ENCODE results near the gene CARMIL1.

DNA sequence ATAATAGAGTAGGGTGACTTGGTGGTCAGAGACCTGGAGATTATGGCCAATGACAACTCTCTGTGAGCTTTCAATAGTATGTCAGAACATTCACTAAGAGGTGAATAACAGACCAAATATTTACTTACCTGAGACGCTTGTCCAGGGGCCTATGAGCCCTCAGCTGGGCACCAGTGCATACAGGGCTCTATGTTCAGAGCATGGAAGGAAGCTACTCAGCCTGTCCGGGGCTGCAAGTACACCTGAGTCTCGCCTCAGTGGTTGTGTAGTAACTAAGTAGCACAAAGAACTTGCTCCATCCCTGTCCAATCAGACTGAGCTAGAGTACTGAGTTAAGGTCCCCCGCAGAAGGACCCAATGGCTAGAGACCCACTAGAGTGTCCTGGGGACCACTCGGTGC lies 361.3 kb downstream of the CARMIL1 start:
- TF ChIP-seq, protein P1, sequence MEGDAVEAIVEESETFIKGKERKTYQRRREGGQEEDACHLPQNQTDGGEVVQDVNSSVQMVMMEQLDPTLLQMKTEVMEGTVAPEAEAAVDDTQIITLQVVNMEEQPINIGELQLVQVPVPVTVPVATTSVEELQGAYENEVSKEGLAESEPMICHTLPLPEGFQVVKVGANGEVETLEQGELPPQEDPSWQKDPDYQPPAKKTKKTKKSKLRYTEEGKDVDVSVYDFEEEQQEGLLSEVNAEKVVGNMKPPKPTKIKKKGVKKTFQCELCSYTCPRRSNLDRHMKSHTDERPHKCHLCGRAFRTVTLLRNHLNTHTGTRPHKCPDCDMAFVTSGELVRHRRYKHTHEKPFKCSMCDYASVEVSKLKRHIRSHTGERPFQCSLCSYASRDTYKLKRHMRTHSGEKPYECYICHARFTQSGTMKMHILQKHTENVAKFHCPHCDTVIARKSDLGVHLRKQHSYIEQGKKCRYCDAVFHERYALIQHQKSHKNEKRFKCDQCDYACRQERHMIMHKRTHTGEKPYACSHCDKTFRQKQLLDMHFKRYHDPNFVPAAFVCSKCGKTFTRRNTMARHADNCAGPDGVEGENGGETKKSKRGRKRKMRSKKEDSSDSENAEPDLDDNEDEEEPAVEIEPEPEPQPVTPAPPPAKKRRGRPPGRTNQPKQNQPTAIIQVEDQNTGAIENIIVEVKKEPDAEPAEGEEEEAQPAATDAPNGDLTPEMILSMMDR (IDR thresholded peaks at IDR 0.05), result no peak
- TF ChIP-seq POLR2AphosphoS5 (IDR thresholded peaks at IDR 0.05), result no peak
- no peak for TF ChIP-seq POLR2A (IDR thresholded peaks at IDR 0.05)

All from breast epithelium (tissue), 3 donors.